GM21367 (cell line): ENCODE measurements around the gene CDC26.

Experiments used
- ATAC-seq: cut with Tn5 transposase; IDR thresholded peaks from one replicate; pipeline ENCODE4 v1.9.1; 2021; ENCODE audit not compliant: unreplicated experiment

Gene CDC26

DNA sequence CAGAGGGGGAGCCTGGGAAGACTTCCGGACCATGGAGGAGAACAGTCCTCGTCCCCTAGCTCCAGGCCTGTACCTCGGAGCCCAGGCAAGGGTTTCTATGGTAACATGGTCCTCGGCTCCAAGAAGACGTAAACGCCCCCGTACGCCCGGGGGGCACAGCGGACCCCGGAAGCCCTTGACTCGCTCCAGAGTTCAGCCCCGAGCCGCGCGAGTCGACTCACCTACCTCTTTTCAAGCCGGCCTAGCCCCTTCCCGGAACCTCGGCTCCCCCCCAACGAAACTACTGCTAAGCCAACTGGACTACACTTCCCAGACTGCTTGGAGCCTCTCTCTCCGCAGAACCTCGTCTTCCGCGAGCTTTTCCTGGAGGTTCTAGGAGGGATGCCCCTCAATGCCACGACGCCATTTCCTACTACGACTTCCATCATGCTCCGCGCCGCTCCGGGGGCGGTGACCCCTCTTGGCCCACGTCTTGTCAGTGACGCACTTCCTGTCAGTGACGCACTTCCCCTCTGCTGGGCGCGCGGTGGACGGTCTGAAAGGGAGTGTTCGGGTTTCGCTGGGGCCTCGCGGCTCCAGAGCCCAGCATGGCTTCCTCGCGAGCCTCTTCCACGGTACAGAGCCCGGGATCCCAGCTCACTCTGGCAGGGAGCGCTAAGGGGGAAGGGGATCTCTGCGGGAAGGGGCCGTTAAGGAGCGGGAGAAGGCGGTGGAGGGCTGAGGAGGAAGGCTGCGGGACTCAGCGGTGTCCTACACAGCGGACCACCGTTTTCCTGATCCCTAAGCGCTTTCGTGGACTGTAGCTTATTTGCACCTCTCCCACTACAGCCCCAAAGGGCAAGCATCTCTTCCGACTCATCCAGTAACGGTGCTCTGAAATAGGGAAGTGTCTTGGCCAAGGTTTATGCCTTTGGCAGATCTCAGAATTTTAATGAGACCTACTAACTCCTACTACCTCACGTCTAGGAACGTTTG is at the start of gene CDC26, which contains the start of gene PRPF4:
Gene CDC26 (minus strand): TSS at position 416 of the 975 bp plus-strand sequence. CDS start 3,065 bp downstream, outside the sequence.
Gene PRPF4 (plus strand): TSS at position 502 of the 975 bp plus-strand sequence. CDS start 86 bp downstream, at position 588.
- ATAC-seq, result peak; percentile 96

DNA sequence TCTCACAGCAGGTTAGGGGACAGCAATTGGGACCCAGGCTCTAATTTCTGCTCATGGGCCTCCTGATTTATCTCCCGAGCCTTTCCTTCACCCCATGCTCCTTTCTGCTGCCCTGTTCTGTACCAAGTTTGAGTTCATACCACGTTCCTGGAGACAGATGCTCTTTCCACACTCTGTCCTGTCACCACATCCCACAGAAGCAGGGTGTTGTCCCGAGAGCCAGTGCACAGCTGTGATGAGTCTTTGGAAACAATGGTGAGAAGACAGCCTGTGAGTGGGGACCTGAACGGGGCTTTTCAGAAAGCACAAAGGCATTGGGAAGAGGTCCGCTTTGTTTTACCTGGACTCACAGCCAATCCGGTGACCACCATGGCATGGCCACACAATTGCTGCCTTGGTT is 47.3 kb upstream of the CDC26 start:
- ATAC-seq, result no peak

- ATAC-seq, result no peak
Observed at GRCh38 chr9:113320051-113320450, 44.7 kb upstream of the CDC26 start.

DNA sequence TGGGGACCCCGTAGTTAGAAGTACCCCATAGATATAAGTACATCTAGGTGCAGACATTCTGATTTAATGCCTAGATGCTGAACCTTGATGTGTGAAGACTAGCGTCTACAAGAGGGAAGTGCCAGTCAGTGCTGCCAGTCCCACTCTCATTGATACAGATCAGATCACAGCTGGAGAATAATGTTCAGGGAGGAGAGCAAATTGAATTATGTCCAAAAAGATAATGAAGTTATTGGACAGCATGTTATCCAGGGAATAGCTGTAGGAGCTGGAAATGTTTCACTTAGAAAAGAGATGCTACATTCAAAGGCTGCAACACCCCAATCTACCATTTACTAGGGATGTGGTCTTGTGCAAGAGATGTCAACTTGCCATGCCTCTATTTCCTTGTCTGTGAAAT is 43.7 kb upstream of the CDC26 start:
- ATAC-seq, result no peak

- no peak for ATAC-seq
Observed at GRCh38 chr9:113317777-113318176, 42.4 kb upstream of the CDC26 start.

GRCh38 chr9:113316030-113316429 is 40.7 kb upstream of the CDC26 start:
- no peak for ATAC-seq

GRCh38 chr9:113315231-113315630 is 39.9 kb upstream of the CDC26 start:
- ATAC-seq, result no peak

GRCh38 chr9:113313261-113313660 is 37.9 kb upstream of the CDC26 start:
- ATAC-seq, result no peak

DNA sequence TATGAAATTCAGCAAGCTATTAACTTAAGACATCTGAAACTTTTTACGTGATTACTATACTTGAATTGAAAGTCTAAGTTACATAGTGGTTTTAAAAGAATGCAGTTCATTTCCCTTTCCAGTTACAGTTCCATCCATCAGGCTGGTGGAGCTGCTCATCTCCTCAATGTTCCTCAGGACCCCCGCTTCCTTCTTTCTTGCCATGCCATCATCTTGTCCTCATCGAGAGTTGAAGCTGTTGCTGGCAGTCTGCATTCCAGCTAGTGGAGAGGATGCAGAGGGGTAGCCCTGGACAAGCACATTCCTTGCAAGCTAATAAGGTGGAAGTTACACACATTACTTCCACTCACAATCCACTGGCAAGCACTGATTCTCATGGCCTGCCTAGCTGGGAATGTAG is 36.6 kb upstream of the CDC26 start:
- ATAC-seq, result no peak

- no peak for ATAC-seq
Observed at GRCh38 chr9:113310538-113310937, 35.2 kb upstream of the CDC26 start.

- no peak for ATAC-seq
Observed at GRCh38 chr9:113309204-113309813, 33.9 kb upstream of the CDC26 start.

DNA sequence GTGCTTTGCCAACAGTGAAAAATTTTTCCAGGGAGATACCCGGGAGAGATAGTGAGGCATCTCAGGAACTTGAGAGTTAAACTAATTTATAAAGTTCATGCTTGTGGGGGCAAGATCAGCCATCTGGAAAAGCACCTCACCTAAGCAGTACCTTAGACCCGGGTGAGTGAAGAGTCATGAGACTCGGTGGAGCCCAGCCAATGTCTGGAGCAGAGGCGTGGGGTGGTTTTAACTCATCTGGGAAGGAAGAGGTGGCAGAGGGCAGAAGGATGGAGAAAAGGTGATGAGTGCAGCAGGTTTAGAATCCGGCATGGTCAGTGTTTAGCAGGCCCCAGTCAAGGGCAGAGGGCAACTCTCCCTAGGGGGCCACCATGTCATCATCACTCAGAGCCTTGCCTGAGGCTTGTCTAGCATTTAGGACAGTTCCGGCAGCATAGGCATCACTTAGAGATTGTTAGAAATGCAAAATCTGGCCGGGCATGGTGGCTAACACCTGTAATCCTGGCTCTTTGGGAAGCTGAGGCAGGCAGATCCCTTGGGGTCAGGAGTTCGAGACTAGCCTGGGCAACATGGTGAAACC is 32.1 kb upstream of the CDC26 start:
- ATAC-seq, result no peak

DNA sequence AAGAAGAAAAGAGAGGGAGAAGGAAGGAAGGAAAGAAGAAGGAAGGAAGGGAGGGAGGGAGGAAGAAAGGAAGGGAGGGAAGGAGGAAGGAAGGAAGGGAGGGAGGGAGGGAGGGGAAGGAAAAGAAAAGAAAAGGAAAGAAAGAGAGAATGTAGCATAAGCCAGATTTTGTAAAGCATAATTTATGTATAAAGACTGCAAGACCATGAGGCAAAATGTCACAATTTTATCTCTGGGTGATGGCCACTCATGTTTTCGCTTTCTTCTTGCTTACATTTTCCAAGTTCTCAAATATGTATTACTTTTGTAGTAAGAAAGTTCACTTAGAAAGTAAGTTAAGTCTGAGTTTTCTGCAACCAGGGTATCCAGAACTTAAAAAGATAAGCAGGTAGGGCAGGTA is 31.2 kb upstream of the CDC26 start:
- no peak for ATAC-seq

DNA sequence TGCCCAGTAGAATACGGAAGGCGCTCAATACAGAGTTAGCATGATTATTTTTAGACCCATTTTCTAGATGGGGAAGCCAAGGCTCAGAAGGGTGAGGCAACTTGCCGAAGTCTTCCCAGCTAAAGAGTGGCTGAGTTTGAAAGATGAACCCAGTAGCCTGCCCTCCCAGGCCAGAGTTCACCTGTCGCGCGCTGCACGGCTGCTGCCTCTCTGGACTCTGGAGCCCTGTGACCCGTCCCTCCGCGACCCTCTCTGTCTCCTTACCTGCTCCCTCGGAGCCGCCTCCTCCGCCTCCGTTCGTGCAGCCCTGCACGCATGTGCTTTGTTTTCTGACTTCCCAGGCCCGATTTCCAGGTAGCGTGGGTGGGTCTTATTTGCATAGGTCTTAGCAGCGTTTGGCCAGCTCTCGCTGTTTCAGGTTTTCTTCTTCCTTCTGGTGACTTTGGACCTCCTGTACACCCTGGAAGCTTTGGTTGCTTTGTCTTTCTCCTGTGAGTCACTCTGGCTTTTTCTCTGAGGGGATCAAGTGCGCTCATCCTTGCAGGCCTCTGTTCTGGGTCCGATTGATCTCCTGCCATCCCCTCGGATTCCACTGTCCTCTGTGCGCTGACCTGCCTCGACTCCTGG is 27.5 kb upstream of the CDC26 start, which contains the start of gene RNF183:
Gene RNF183 (minus strand): TSS at position 585 of the 627 bp plus-strand sequence. CDS start 5,192 bp downstream, outside the sequence.
- ATAC-seq, result no peak

- no peak for ATAC-seq
Observed at GRCh38 chr9:113301548-113301947, 26.2 kb upstream of the CDC26 start.

GRCh38 chr9:113299800-113300292 is 24.5 kb upstream of the CDC26 start:
- no peak for ATAC-seq

- ATAC-seq, result no peak
Observed at GRCh38 chr9:113298924-113299770, 23.8 kb upstream of the CDC26 start.

DNA sequence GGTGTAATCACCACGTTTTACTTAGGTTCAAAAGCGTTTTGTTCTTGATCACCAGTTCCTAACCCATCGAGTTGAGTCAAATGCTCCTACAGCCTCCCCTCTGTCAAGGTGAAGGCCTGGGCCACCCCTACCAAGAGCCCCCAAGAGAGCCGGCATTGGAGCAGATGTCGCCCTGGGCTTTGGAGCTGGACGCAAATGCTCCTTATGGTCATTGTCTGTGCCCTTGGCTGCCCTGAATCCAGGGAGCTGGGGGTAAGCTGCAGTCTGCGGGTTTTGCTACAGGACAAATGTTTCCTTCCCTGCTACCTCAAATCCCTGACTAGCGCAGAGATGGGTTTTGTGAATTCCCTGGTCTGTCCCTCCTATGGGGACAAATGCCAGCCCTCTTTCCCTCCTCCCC is 22.9 kb upstream of the CDC26 start:
- ATAC-seq, result no peak

DNA sequence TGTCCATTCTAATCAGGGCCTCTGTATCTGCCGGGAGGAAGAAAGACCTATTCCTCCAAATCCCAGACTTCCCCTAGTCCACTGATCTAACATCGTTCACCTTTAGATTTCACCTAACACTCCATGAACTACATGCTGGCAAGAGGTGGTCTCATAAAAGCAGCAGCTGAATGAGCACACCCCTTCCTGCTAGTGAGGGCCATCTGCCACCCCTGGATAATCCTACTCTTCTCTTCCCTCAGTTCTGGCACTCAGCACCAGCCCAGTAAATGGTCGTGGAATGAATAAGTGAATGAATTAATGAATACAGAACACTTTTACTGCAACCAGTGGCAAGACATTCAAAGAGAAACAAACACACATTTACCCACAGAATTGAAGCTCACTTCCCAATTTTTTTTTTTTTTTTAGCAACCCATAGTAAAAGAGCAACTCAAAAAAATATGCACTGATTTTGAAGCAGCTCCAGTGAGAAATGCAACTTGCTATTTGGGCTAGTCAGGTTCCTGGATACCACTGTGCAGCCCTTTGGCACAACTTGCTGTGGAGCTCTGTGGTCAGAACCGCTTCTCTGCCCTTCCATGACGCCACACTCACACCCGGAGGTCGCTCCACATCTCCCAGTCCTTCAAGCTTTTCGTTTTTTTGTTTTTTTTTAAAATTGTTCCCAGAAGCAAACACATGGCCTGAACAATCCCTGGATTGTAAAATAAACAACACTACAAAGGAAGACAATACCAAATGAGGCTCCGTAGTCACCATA is 21.6 kb upstream of the CDC26 start:
- no peak for ATAC-seq
